SKM-1 (cell line): ENCODE data around the gene GUCA2A.

Experiments
- DNase-seq: peaks from one replicate; lab custom pipeline; 2025; ENCODE audit not compliant: unreplicated experiment; lab: John Stamatoyannopoulos, UW

GUCA2A gene

GRCh38 chr1:42133809-42134526, 30.6 kb downstream of the GUCA2A start:
- DNase-seq: no peak

DNA sequence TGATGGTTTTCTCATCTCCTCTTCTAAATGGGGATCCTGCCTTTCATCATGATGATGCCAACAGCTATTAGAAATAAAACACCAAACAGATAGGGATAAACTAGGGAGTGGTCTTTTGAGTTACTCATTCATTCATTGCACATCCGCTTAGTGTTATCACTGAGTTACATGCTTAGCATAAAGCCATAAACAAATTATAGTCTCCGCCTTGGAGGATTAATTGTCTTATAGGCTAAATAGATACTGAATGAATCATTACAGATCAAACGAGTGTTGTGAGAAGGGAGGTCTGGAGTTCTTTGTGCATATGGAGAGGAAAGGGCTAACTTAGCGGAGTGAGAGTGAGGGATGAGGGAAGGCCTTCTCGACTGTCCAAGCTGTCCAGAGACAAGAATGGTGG, 31.2 kb downstream of the GUCA2A start:
- DNase-seq: no peak

DNA sequence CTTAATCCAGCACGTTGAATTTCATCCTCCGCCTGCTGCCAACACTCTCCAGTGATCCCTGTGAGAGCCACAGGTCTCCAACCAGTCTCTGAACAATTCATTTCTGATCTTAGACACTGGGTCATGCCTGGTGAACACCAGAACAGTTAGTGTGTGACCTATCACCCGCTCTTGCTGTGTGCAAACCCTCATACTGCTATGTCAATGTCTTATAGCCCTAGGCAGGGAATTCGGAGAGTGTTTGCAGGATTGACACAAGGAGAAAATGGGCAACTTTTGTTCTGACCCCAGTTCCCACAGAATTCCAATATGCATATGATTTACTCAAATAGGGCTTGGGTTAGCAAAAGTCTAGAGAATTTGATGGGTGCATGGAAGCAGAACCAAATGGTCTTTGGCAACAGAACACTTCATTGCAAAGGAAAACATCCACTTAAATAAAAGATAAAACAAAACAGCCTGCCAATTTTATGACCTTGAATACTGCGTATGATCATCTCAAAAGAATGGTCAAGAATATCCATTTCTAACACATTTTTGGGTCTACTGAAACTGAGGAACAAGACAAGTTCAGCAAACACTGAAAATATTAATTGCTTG, 34.4 kb downstream of the GUCA2A start:
- no peak for DNase-seq

DNA sequence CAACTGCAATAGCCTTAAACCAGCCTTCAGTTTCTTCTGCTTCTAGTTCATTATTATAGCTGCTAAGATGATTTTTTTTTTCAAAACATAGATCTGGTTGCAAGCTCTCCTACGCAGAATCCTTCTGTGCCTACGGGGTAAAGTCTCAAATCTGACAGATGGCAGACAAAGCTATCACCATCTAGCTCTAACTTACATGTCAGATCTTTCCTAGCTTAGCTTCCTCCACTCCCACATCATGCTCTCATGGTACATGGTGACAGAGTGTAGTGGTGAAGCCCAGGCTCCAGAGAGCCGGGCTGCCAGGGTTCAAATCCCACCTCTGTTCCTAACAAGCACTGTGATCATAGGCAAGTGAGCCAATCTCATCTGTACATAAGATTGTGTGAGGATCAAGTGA, 35.6 kb downstream of the GUCA2A start:
- no peak for DNase-seq

GRCh38 chr1:42128499-42128898, 36.0 kb downstream of the GUCA2A start:
- no peak for DNase-seq

- DNase-seq: no peak
These were observed 36.8 kb downstream of the GUCA2A start for GRCh38 chr1:42127767-42128166.

- no peak for DNase-seq
These were observed 39.0 kb downstream of the GUCA2A start for GRCh38 chr1:42125552-42125951.

DNA sequence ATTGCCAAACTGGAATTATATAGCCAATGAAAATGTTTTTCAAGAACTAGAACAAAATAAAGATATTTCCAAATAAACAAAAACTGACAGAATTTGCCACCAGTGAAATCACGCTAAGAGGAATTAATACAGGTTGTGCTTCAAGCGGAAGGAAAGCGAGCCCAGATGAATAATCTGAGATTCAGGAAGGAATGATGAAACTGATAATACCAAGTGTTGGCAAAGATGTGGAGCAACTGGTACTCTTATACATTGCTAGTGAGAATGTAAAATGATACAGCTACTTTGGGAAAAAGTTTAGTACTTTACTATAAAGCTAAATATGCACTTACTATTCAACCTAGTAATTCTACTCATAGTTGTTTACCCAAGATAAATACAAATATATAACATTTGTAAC, 42.1 kb downstream of the GUCA2A start:
- no peak for DNase-seq

DNA sequence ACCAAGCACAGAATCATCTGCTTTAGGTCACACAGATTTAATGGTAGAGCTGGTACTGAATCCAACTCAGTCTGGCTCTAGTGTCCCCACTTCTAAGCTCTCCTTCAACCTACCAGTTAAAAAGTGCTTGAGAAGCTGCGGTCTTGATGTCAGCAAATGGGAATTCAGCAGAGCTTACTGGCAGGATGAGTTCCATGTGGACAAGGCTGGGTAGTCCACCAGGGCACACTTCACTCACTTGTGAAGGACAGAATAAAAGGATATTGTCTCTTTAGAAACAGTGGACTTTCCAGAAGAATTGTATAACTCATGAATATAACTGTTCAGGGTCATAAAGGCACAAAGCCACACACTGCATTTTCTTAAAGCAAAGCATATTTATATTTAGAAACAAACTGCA, 46.4 kb downstream of the GUCA2A start:
- no peak for DNase-seq

DNA sequence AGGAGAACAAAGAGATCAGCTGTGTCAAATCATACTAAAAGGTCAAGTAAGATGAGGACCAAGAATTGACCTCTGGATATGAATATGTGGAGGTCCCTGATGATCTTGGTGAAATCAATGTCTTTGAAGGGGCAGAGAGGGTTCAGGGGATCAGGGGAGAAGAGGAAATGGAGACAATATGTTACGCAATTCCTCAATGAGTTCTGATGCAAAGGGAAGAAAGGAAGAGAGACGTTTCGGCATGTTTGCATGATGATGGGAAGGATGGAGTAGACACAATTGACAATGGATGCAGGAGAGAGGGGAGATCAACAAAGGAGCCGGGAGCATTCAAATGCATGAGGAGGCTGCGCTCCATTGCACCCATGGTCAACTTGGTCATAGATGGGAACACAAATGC, 47.3 kb downstream of the GUCA2A start:
- no peak for DNase-seq

DNA sequence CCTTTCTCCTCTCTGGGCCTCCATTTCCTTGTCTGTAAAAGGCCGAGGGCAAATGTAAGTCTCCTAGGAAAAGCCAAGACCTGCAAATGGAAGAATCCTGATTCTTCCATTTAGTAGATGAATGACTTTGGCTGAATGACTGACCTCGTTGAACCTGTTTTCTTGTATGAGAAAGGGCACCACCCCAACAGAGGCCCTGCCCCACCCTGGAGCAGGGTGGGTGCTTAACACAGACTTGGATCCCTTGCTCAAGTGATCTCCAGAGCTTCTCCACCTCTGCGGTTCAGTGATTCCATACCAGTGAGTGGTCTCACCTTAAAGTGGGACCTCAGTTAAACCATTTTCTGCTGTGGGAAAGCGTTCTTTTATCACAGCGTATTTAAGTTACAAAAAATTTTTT, 50.3 kb downstream of the GUCA2A start:
- DNase-seq: no peak
